H1 (cell line): Measurements from ENCODE around the gene CPED1. TPM values are rescaled to one million over a fixed set of nuclear protein-coding genes. Genes with fewer than 3 reads are reported as not detected.

ENCODE experiments used
- CTCF ChIA-PET: fragments of 300-600 bp; sonication (Branson Sonifier 250); formaldehyde crosslinking; loops from one replicate; lab custom pipeline; 2021; ENCODE audit not compliant: partially characterized antibody; lab: Charles Lee
- POLR2A ChIA-PET: fragments of 300-600 bp; sonication (Branson Sonifier 250); formaldehyde crosslinking; loops from one replicate; lab custom pipeline; 2021; ENCODE audit warnings: inconsistent platforms; ENCODE audit not compliant: partially characterized antibody; lab: Charles Lee
- DNase-seq, 2 experiments: peaks; one replicate each; pipeline versions ENCODE4 v3.0.0 to v3.0.0-alpha.2; 2010 to 2022; ENCODE audit warnings: low spot score in 2 of 2, low read depth in 1 of 2, mixed read lengths in 1 of 2
- FAIRE-seq: peaks from 2 replicates; lab custom pipeline; 2011; peaks lifted over from hg19 to GRCh38; lab: Jason Lieb, UNC
- H2AFZ ChIP-seq: 2 replicates; pipeline ENCODE4 v1.8.1; 2012; ENCODE audit warnings: low read length, inconsistent platforms
- H2AK5ac ChIP-seq: 2 replicates; pipeline ENCODE4 v1.6.1; 2013; ENCODE audit warnings: low read depth, low read length
- H2BK120ac ChIP-seq: replicated peaks from 2 replicates; pipeline ENCODE3; 2013; ENCODE audit warnings: low read depth, low read length, inconsistent platforms
- H2BK12ac ChIP-seq: 2 replicates; pipeline ENCODE4 v1.6.1; 2013; ENCODE audit warnings: low read depth, low read length
- H2BK15ac ChIP-seq: 2 replicates; pipeline ENCODE4 v1.6.1; 2013; ENCODE audit warnings: low read length
- H2BK20ac ChIP-seq: 2 replicates; pipeline ENCODE4 v1.6.1; 2013; ENCODE audit warnings: low read length
- H2BK5ac ChIP-seq: 2 replicates; pipeline ENCODE4 v1.6.1; 2013; ENCODE audit warnings: low read depth, low read length
- H3K14ac ChIP-seq: 2 replicates; pipeline ENCODE4 v1.6.1; 2013; ENCODE audit warnings: inconsistent platforms; ENCODE audit not compliant: insufficient read length
- H3K18ac ChIP-seq: 2 replicates; pipeline ENCODE4 v1.6.1; 2013; ENCODE audit warnings: low read length; ENCODE audit errors: extremely low read depth
- H3K23ac ChIP-seq: 2 replicates; pipeline ENCODE4 v1.6.1; 2013; ENCODE audit warnings: inconsistent platforms; ENCODE audit not compliant: insufficient read length
- H3K23me2 ChIP-seq: 2 replicates; pipeline ENCODE4 v1.6.1; 2013; ENCODE audit warnings: low read depth, low read length
- H3K27ac ChIP-seq: 2 replicates; pipeline ENCODE4 v1.6.1; 2011; ENCODE audit warnings: low read depth, low read length, inconsistent platforms
- H3K27me3 ChIP-seq, 4 experiments: replicated peaks in 1 of 4; 1 replicate in 1 of 4; 2 replicates in 3 of 4; pipeline versions ENCODE4 v1.6.1 to v1.8.1; 2011 to 2013; ENCODE audit warnings: low read length in 3 of 4, mild to moderate bottlenecking in 3 of 4, inconsistent platforms in 2 of 4, mixed read lengths in 2 of 4, moderate library complexity in 1 of 4; ENCODE audit not compliant: control insufficient read depth in 3 of 4, insufficient read depth in 3 of 4; ENCODE audit errors: extremely low read depth in 1 of 4
- H3K36me3 ChIP-seq, 4 experiments: 2 replicates each; pipeline versions ENCODE4 v1.6.1 to v1.8.1; 2011 to 2013; ENCODE audit warnings: mild to moderate bottlenecking in 4 of 4, low read length in 3 of 4, moderate library complexity in 2 of 4, control low read depth in 1 of 4, inconsistent platforms in 1 of 4; ENCODE audit not compliant: insufficient read depth in 4 of 4, control insufficient read depth in 2 of 4
- H3K4ac ChIP-seq: replicated peaks from 2 replicates; pipeline ENCODE3; 2013; ENCODE audit warnings: low read length, low read depth, mixed read lengths, inconsistent platforms; ENCODE audit not compliant: insufficient read length
- H3K4me1 ChIP-seq, 4 experiments: replicated peaks in 1 of 4; 1 replicate in 1 of 4; 2 replicates in 3 of 4; pipeline versions ENCODE4 v1.6.1 to v1.8.1; 2011 to 2013; ENCODE audit warnings: low read length in 3 of 4, inconsistent platforms in 2 of 4, mixed read lengths in 1 of 4; ENCODE audit not compliant: insufficient read depth in 4 of 4, control insufficient read depth in 3 of 4
- H3K4me2 ChIP-seq, 2 experiments: 2 replicates each; pipeline versions ENCODE4 v1.6.1 to v1.8.1; 2011 to 2013; ENCODE audit warnings: low read depth in 2 of 2, low read length in 2 of 2, control low read depth in 1 of 2, inconsistent platforms in 1 of 2, mild to moderate bottlenecking in 1 of 2; ENCODE audit not compliant: insufficient read depth in 1 of 2
- H3K4me3 ChIP-seq, 4 experiments: fragments of 200-600, 300-600 bp in 1 of 4; sonication (generic), shearing (Covaris generic), sonication (Bioruptor Twin) in 1 of 4; 2 replicates each; pipeline versions ENCODE4 v1.5.1 to v1.8.1; 2011 to 2016; ENCODE audit warnings: low read length in 4 of 4, low read depth in 3 of 4, control low read depth in 2 of 4, inconsistent platforms in 2 of 4, mild to moderate bottlenecking in 2 of 4, mixed read lengths in 1 of 4, moderate library complexity in 1 of 4; ENCODE audit not compliant: insufficient read depth in 2 of 4; ENCODE audit errors: extremely low read depth in 1 of 4
- H3K56ac ChIP-seq: replicated peaks from 2 replicates; pipeline ENCODE3; 2013; ENCODE audit warnings: low read depth, mild to moderate bottlenecking, mixed read lengths, low read length, inconsistent platforms; ENCODE audit not compliant: insufficient read length
- H3K79me1 ChIP-seq: 2 replicates; pipeline ENCODE4 v1.6.1; 2013; ENCODE audit warnings: low read depth, low read length, control low read depth
- H3K79me2 ChIP-seq, 2 experiments: 2 replicates each; pipeline versions ENCODE4 v1.6.1 to v1.8.1; 2012 to 2013; ENCODE audit warnings: low read length in 2 of 2, mild to moderate bottlenecking in 2 of 2, inconsistent platforms in 1 of 2; ENCODE audit not compliant: insufficient read depth in 2 of 2, control insufficient read depth in 1 of 2
- H3K9ac ChIP-seq, 4 experiments: replicated peaks in 1 of 4; 1 replicate in 1 of 4; 2 replicates in 3 of 4; pipeline versions ENCODE4 v1.6.1 to v1.8.1; 2011 to 2013; ENCODE audit warnings: low read depth in 3 of 4, low read length in 3 of 4, control low read depth in 2 of 4, mild to moderate bottlenecking in 2 of 4, moderate library complexity in 2 of 4, inconsistent platforms in 1 of 4; ENCODE audit errors: extremely low read depth in 1 of 4
- H3K9me3 ChIP-seq, 2 experiments: 2 replicates each; pipeline versions ENCODE4 v1.6.1 to v1.8.1; 2012 to 2013; ENCODE audit warnings: mild to moderate bottlenecking in 2 of 2, moderate library complexity in 2 of 2, control low read depth in 1 of 2, inconsistent platforms in 1 of 2, low read depth in 1 of 2, low read length in 1 of 2, mixed read lengths in 1 of 2; ENCODE audit not compliant: insufficient read depth in 2 of 2
- H4K20me1 ChIP-seq, 2 experiments: replicated peaks in 1 of 2; 2 replicates each; pipeline versions ENCODE3 to v1.8.1; 2011 to 2013; ENCODE audit warnings: inconsistent platforms in 2 of 2, low read length in 2 of 2, mild to moderate bottlenecking in 1 of 2; ENCODE audit not compliant: insufficient read depth in 2 of 2, control insufficient read depth in 1 of 2
- H4K5ac ChIP-seq: 2 replicates; pipeline ENCODE4 v1.6.1; 2013; ENCODE audit warnings: low read length, low read depth, mixed read lengths, inconsistent platforms; ENCODE audit not compliant: insufficient read length
- H4K8ac ChIP-seq: 2 replicates; pipeline ENCODE4 v1.8.0; 2013; ENCODE audit warnings: mild to moderate bottlenecking, moderate library complexity, low read length, inconsistent platforms; ENCODE audit not compliant: insufficient read depth; ENCODE audit errors: extremely low read depth
- H4K91ac ChIP-seq: replicated peaks from 2 replicates; pipeline ENCODE3; 2013; ENCODE audit warnings: low read length, mixed read lengths, inconsistent platforms; ENCODE audit not compliant: insufficient read length
- BRCA1 ChIP-seq: IDR thresholded peaks from 2 replicates; pipeline ENCODE4 v1.6.1; 2012; ENCODE audit warnings: low read depth, low read length, improper control_type of control experiment
- CBX8 ChIP-seq: fragments of 300-800, 300-1000 bp; sonication (generic); IDR thresholded peaks from 2 replicates; pipeline ENCODE4 v1.7.1; 2016; ENCODE audit warnings: low read depth, low read length, borderline replicate concordance
- CHD1 ChIP-seq: IDR thresholded peaks from 2 replicates; pipeline ENCODE4 v1.6.1; 2012; ENCODE audit warnings: low read depth, low read length, improper control_type of control experiment
- CREB1 ChIP-seq: IDR thresholded peaks from 2 replicates; pipeline ENCODE4 v1.6.1; 2012; ENCODE audit warnings: inconsistent platforms
- FOSL1 ChIP-seq: IDR thresholded peaks from 2 replicates; pipeline ENCODE4 v1.6.1; 2011; ENCODE audit warnings: mild to moderate bottlenecking, low read depth, low read length, moderate library complexity; ENCODE audit not compliant: insufficient read depth
- HDAC6 ChIP-seq: IDR thresholded peaks from one replicate; pipeline ENCODE4 v1.7.1; 2012; ENCODE audit warnings: low read depth, mild to moderate bottlenecking, inconsistent platforms, low read length, moderate library complexity
- NANOG ChIP-seq: IDR thresholded peaks from 2 replicates; pipeline ENCODE4 v1.6.1; 2011; ENCODE audit warnings: low read length, low read depth, mild to moderate bottlenecking, inconsistent platforms; ENCODE audit not compliant: insufficient read depth, poor library complexity, severe bottlenecking
- RNF2 ChIP-seq: fragments of 200-900, 300-1000 bp; sonication (generic); IDR thresholded peaks from 2 replicates; pipeline ENCODE4 v1.7.1; 2016; ENCODE audit warnings: borderline replicate concordance, low read depth, mild to moderate bottlenecking, antibody characterized with exemption, low read length; ENCODE audit not compliant: poor library complexity, severe bottlenecking; ENCODE audit errors: missing control alignments
- SIRT6 ChIP-seq: IDR thresholded peaks from one replicate; pipeline ENCODE4 v1.7.1; 2012; ENCODE audit warnings: low read length, inconsistent platforms
- SP1 ChIP-seq: IDR thresholded peaks from 2 replicates; pipeline ENCODE4 v1.6.1; 2011; ENCODE audit warnings: low read depth, low read length
- SRF ChIP-seq: IDR thresholded peaks from 2 replicates; pipeline ENCODE4 v1.6.1; 2011; ENCODE audit warnings: mild to moderate bottlenecking, low read depth, low read length, moderate library complexity
- TAF1 ChIP-seq: IDR thresholded peaks from 2 replicates; pipeline ENCODE4 v1.6.1; 2011; ENCODE audit warnings: mild to moderate bottlenecking, low read depth, low read length
- TBP ChIP-seq: IDR thresholded peaks from 2 replicates; pipeline ENCODE4 v1.6.1; 2011; ENCODE audit warnings: low read depth, low read length, improper control_type of control experiment
- polyA plus RNA-seq, 7 experiments: library from polyadenylated mRNA; depleted of rRNA in 3 of 7; stranded (reverse) in 5 of 7; unstranded in 2 of 7; fragments of >200 nt in 5 of 7; fragments of 200-250 nt in 2 of 7; gene quantifications; 1 replicate in 5 of 7; 2 replicates in 1 of 7; 4 replicates in 1 of 7; pipeline versions ENCODE4 v1.2.1 to v1.2.3, GENCODE V29; 2011 to 2013; ENCODE audit warnings: missing spikeins in 2 of 7, mixed read lengths in 2 of 7
- total RNA-seq: library from RNA; stranded (reverse); fragmentation: NEBNext Ultra II Directional; extraction: Animal tissue kit (Norgen Biotek cat#: 25700); gene quantifications from 2 replicates; pipeline ENCODE4 v1.2.1, GENCODE V29; 2021
- TF ChIP-seq, protein P1 (sequence below), 3 experiments: IDR thresholded peaks; 1 replicate in 2 of 3; 2 replicates in 1 of 3; pipeline versions ENCODE4 v1.5.1 to v1.6.1; 2011; ENCODE audit warnings: low read length in 3 of 3, mild to moderate bottlenecking in 3 of 3, inconsistent platforms in 2 of 3, low read depth in 1 of 3, moderate library complexity in 1 of 3; ENCODE audit not compliant: insufficient read depth in 1 of 3; ENCODE audit errors: control extremely low read depth in 1 of 3

Gene CPED1
- total and polyA plus RNA-seq, 2 of the 8 experiments (the other 6 are each of a cell fraction or from before 2014, with no cell fraction given) = 0.08 to 0.39 TPM

DNA sequence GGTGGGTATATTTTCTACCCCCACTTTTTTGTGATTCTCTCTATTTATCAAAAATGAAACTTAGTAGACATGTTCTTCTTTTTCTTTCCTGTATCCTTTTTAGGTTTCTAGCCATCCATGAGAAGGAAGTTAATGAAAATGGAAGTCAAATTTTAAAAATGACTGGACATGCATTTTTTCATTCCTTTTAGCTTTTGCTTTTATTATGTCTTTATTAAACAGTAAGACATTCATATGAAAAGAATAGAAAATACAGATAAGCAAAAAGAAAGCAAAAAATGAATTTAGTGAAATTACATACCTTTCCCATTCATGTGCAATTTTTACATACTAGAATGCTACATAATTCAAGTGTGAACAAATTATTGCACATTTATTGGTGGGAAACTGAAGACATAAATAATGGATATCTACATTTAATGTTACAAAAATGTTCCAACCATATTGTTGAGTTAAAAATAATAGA lies 88.7 kb downstream of the CPED1 start:
- POLR2A ChIA-PET = no interaction called here
- no peak for TF ChIP-seq CHD1
- no peak for TF ChIP-seq RNF2
- TF ChIP-seq, protein P1, sequence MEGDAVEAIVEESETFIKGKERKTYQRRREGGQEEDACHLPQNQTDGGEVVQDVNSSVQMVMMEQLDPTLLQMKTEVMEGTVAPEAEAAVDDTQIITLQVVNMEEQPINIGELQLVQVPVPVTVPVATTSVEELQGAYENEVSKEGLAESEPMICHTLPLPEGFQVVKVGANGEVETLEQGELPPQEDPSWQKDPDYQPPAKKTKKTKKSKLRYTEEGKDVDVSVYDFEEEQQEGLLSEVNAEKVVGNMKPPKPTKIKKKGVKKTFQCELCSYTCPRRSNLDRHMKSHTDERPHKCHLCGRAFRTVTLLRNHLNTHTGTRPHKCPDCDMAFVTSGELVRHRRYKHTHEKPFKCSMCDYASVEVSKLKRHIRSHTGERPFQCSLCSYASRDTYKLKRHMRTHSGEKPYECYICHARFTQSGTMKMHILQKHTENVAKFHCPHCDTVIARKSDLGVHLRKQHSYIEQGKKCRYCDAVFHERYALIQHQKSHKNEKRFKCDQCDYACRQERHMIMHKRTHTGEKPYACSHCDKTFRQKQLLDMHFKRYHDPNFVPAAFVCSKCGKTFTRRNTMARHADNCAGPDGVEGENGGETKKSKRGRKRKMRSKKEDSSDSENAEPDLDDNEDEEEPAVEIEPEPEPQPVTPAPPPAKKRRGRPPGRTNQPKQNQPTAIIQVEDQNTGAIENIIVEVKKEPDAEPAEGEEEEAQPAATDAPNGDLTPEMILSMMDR (IDR thresholded peaks at IDR 0.05; ENCODE audit: control extremely low read depth in 1 of 3, insufficient read depth in 1 of 3, low read depth in 1 of 3, low read length in 3 of 3) = no peak
- TF ChIP-seq HDAC6 = no peak
- no peak for TF ChIP-seq SP1
- no peak for TF ChIP-seq SIRT6
- no peak for TF ChIP-seq SRF
- no peak for TF ChIP-seq BRCA1
- no peak for TF ChIP-seq TBP
- TF ChIP-seq CREB1 = no peak
- TF ChIP-seq CBX8 = no peak
- TF ChIP-seq FOSL1 = no peak
- no peak for TF ChIP-seq TAF1
- no peak for TF ChIP-seq NANOG

More for the DNA sequence above, 88.7 kb downstream of the CPED1 start:
- Histone ChIP-seq H3K9me3 (no peaks in the 10 kb centered on the region), H2BK12ac (no peak overlapping the region), H3K79me2 (no peaks in the 10 kb centered on the region), H4K8ac (no peak overlapping the region), H3K4ac (no peak overlapping the region), H3K27me3 (no peaks in the 10 kb centered on the region), H3K56ac (no peak overlapping the region), H3K14ac (no peak overlapping the region), H3K4me2 (no peak overlapping the region), H3K23me2 (no peaks in the 10 kb centered on the region), H2AK5ac (no peak overlapping the region), H3K18ac (no peak overlapping the region), H3K36me3 (no peaks in the 10 kb centered on the region), H3K79me1 (no peaks in the 10 kb centered on the region), H2BK5ac (no peak overlapping the region), H4K91ac (no peak overlapping the region), H2BK15ac (no peak overlapping the region), H4K5ac (no peak overlapping the region), H2BK20ac (no peak overlapping the region), H4K20me1 (no peaks in the 10 kb centered on the region), H2AFZ (no peak overlapping the region), H3K23ac (no peak overlapping the region), H3K4me1 (no peaks in the 10 kb centered on the region), H2BK120ac (no peak overlapping the region), H3K9ac (no peak overlapping the region), H3K27ac (no peak overlapping the region), H3K4me3 (no peak overlapping the region)
- FAIRE-seq (no peak), DNase-seq (no peak)
- CTCF ChIA-PET = interaction anchor here (1.1 to 9.1 kb wide), 6 partner anchors 23 to 283 kb away, joined by 3 to 139 read pairs (median 5); partner anchors contain the start of gene CPED1
